KMS-11 (cell line): ENCODE results near the gene PLAAT5.

Experiments used
- H2AFZ ChIP-seq: fragments of 200-600 bp; sonication (generic); 2 replicates; pipeline ENCODE4 v1.6.1; 2016; ENCODE audit warnings: antibody characterized with exemption, mixed run types, low read depth
- H3K27ac ChIP-seq: fragments of 200-600 bp; sonication (generic); 2 replicates; pipeline ENCODE4 v1.6.1; 2016; ENCODE audit warnings: mild to moderate bottlenecking, mixed run types
- H3K27me3 ChIP-seq: fragments of 200-600 bp; sonication (generic); 2 replicates; pipeline ENCODE4 v1.6.1; 2017; ENCODE audit warnings: mild to moderate bottlenecking, low read depth, mixed run types, moderate library complexity; ENCODE audit not compliant: insufficient read depth
- H3K36me3 ChIP-seq: fragments of 200-600 bp; sonication (generic); 2 replicates; pipeline ENCODE4 v1.6.1; 2017; ENCODE audit warnings: mild to moderate bottlenecking, mixed run types; ENCODE audit not compliant: insufficient read depth
- H3K4me1 ChIP-seq: fragments of 200-600 bp; sonication (generic); 2 replicates; pipeline ENCODE4 v1.6.1; 2016; ENCODE audit warnings: mild to moderate bottlenecking, low read depth, mixed run types; ENCODE audit not compliant: poor library complexity, severe bottlenecking
- H3K4me2 ChIP-seq: fragments of 200-600 bp; sonication (generic); 2 replicates; pipeline ENCODE4 v1.7.0; 2016; ENCODE audit warnings: mild to moderate bottlenecking, mixed run types
- H3K4me3 ChIP-seq: fragments of 200-600 bp; sonication (generic); IDR thresholded peaks from 2 replicates; pipeline ENCODE4 v1.6.1; 2017; ENCODE audit warnings: low read depth, low read length, mixed read lengths; ENCODE audit not compliant: insufficient read depth
- H3K79me2 ChIP-seq: fragments of 200-600 bp; sonication (generic); 2 replicates; pipeline ENCODE4 v1.6.1; 2016; ENCODE audit warnings: low read depth, mixed run types; ENCODE audit not compliant: insufficient read depth
- H3K9ac ChIP-seq: fragments of 200-600 bp; sonication (generic); 2 replicates; pipeline ENCODE4 v1.6.1; 2016; ENCODE audit warnings: mild to moderate bottlenecking, mixed run types
- H4K20me1 ChIP-seq: fragments of 200-600 bp; sonication (generic); 2 replicates; pipeline ENCODE4 v1.6.1; 2016; ENCODE audit warnings: mild to moderate bottlenecking, mixed run types; ENCODE audit not compliant: insufficient read depth
- TF ChIP-seq, protein P1 (sequence below): fragments of 200-600 bp; sonication (generic); conservative IDR thresholded peaks from 2 replicates; pipeline ENCODE4 v1.6.1; 2017; ENCODE audit warnings: low read depth, mild to moderate bottlenecking, antibody characterized with exemption, low read length, moderate library complexity, mixed read lengths

PLAAT5 gene

DNA sequence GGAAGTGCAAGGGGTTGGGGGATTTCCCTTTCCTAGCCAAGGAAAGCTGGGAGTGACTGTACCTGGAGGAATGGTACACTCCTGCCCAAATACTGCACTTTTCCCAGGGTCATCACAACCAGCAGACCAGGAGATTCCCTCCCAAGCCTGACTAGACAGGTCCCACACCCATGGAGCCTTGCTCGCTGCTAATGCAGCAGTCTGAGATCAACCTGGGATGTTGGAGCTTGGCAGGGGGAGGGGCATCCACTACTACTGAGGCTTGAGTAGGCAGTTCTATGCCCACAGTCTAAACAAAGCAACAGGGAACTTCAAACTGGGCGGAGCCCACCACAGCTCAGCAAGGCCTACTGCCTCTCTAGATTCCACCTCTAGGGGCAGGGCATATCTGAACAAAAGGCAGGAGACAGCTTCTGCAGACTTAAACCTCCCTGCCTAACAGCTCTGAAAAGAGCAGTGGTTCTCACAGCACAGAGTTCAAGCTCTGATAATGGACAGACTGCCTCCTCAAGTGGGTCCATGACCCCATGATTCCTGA, 62.9 kb downstream of the PLAAT5 start:
- H3K9ac ChIP-seq = no peak overlapping the region
- no peaks in the 10 kb centered on the region for H4K20me1 ChIP-seq
- H3K4me3 ChIP-seq = no peak overlapping the region
- H3K36me3 ChIP-seq = no peaks in the 10 kb centered on the region
- no peak overlapping the region for H3K27ac ChIP-seq
- no peaks in the 10 kb centered on the region for H3K79me2 ChIP-seq
- H3K4me1 ChIP-seq = no peaks in the 10 kb centered on the region
- TF ChIP-seq, protein P1, sequence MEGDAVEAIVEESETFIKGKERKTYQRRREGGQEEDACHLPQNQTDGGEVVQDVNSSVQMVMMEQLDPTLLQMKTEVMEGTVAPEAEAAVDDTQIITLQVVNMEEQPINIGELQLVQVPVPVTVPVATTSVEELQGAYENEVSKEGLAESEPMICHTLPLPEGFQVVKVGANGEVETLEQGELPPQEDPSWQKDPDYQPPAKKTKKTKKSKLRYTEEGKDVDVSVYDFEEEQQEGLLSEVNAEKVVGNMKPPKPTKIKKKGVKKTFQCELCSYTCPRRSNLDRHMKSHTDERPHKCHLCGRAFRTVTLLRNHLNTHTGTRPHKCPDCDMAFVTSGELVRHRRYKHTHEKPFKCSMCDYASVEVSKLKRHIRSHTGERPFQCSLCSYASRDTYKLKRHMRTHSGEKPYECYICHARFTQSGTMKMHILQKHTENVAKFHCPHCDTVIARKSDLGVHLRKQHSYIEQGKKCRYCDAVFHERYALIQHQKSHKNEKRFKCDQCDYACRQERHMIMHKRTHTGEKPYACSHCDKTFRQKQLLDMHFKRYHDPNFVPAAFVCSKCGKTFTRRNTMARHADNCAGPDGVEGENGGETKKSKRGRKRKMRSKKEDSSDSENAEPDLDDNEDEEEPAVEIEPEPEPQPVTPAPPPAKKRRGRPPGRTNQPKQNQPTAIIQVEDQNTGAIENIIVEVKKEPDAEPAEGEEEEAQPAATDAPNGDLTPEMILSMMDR = no peak
- H2AFZ ChIP-seq = no peak overlapping the region
- H3K4me2 ChIP-seq = no peak overlapping the region
- H3K27me3 ChIP-seq = no peaks in the 10 kb centered on the region

DNA sequence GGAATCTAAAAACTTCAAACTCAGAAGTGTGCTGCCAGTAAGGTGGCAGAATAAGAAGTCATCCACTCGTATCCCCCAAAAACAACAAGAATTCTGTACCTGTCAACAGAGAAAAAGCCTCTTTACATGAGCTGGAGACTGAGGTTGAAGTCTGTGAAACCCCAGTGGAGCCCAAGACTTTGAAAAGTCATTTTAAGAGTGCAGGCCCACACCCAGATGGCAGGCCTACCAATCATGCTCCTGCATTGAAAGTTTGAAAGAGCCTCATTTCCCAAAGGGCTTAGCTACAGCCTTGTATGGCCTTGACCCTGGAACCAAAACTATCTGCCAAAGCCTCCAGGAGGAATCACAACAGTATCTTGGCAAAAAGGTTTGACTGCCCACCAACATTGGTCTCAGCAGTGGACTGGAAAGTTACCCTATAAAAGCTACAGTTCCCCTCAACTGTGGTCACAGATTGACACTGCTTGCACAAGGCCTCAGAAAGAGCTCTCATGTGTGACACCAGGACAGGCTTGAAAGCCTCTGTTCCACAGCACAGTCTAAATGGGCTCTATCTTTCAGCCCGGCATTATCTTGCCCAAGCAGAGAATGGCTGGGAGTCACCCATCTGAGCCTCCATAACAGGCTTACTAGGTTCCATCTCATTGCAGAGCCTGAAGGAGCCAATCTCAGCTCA, 73.7 kb downstream of the PLAAT5 start:
- Histone ChIP-seq H3K27ac (no peak overlapping the region), H3K4me3 (no peak overlapping the region), H3K4me1 (no peaks in the 10 kb centered on the region), H3K79me2 (no peaks in the 10 kb centered on the region), H2AFZ (no peak overlapping the region), H4K20me1 (no peaks in the 10 kb centered on the region), H3K9ac (no peak overlapping the region), H3K4me2 (no peak overlapping the region), H3K36me3 (no peaks in the 10 kb centered on the region), H3K27me3 (no peaks in the 10 kb centered on the region)
- TF ChIP-seq, protein P1 = no peak
